ENCODE measurements around the gene SLC36A4.
"Not testable (repeated sequence)": the region's sequence is repeated elsewhere in the genome, so short reads cannot be mapped to it uniquely, and the experiment has no call there.

The SLC36A4 gene

DNA sequence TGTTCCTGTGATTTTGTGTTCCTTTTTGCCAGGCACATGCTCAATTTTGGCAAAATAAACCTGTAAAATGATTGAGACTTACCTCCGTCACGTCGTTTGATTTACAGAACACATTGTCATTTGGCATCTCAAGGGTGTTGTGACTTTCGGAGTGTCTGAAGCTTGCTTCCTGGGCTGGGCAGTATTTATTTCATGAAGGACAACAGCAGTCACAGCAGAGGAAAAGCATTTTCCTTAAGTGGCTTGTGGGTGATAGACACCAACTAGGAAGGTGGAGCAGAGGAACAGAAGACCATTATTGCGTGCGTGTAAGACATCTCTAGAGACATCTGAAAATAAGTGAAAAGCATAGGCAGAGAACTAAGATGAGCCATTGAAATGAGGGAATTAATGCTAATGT lies 80.2 kb downstream of the SLC36A4 start:
- DNase-seq: no peak

- DNase-seq: no peak
Observed at GRCh38 chr11:93116641-93117441, 81.0 kb downstream of the SLC36A4 start.

DNA sequence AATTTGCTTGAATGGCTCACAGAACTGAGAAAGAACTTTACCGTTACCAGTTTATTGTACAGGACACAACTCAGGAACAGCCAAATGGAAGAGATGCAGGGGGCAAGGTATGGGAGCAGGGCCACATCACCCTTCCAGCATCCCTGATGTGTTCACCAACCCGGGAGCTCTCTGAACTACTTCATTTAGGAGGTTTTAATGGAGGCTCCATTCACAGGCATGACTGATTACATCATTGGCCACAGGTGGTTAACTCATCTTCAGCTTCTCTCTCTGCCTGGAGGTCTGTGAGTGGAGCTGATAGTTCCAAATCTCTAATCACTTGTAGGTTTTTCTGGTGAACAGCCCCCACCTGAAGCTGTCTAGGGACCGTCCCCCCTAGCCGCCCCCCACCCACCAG lies 83.5 kb downstream of the SLC36A4 start:
- DNase-seq: no peak

- DNase-seq: no peak
Observed at GRCh38 chr11:93113824-93114223, 84.0 kb downstream of the SLC36A4 start.

DNA sequence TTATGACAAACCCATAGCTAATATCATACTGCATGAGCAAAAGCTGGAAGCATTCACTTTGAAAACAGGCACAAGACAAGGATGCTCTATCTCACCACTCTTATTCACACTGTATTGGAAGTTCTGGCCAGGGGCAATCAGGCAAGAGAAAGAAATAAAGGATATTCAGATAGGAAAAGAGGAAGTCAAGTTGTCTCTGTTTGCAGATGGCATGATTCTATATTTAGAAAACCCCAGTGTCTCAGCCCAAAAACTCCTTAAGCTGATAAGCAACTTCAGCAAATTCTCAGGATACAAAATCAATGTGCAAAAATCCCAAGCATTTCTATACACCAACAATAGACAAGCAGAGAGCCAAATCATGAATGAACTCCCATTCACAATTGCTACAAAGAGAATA lies 86.6 kb downstream of the SLC36A4 start:
- DNase-seq: not testable (repeated sequence)

DNA sequence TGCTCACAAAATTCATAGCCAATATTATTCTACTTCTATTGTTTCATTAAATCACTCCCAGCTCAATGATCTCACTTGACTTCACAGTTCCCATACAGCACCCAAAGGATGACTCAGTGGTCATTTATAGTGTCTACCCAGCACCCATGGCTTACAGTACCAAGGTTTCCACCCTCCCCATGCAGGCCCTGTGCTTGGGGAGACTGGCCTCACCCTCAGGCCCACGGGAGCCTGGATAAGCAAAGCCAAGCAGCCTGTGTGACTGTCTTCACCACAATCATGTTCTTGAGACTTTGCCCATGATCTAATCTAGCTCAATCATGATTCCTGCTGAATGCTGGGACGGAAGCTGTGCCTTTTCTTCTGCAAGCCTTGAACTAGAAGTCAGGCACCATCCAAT lies 97.6 kb downstream of the SLC36A4 start:
- no peak for DNase-seq

GRCh38 chr11:93099806-93100205 lies 98.0 kb downstream of the SLC36A4 start:
- DNase-seq: no peak
